GM12878 (cell line): ENCODE results near the gene ARHGAP22. TPM values are rescaled to one million over a fixed set of nuclear protein-coding genes. Genes with fewer than 3 reads are reported as not detected.
A peak's percentile ranks its signal among the peaks of the same experiment; 100 is the strongest.

Source experiments
- ATAC-seq: fragments of 200-7000 bp; cut with Tn5 transposase; 3 replicates; pipeline ENCODE4 v1.9.1; 2020; ENCODE audit warnings: mild to moderate bottlenecking, moderate library complexity
- BruUV-seq: library from RNA; stranded (reverse); fragments of 400-500 nt; replicated peaks from 2 replicates; lab custom pipeline; 2021; lab: Mats Ljungman, UMichigan
- CTCF ChIA-PET: fragments of 300-600 bp; sonication (Branson Sonifier 250); formaldehyde crosslinking; extraction: SDS; loops from one replicate; lab custom pipeline; 2021; ENCODE audit warnings: inconsistent platforms; lab: Yijun Ruan, JAX
- POLR2A ChIA-PET: fragments of 350-600 bp; formaldehyde crosslinking; extraction: SDS; loops from one replicate; lab custom pipeline; 2021; ENCODE audit warnings: inconsistent platforms; lab: Charles Lee
- RAD21 ChIA-PET: fragments of 300-600 bp; sonication (Branson Sonifier 250); formaldehyde crosslinking; loops from one replicate; lab custom pipeline; 2023; ENCODE audit warnings: antibody characterized with exemption; ENCODE audit not compliant: unreplicated experiment; lab: Charles Lee
- SMC1A ChIA-PET: fragments of 300-600 bp; sonication (Branson Sonifier 250); formaldehyde crosslinking; loops from one replicate; lab custom pipeline; 2023; ENCODE audit not compliant: unreplicated experiment, uncharacterized antibody; lab: Charles Lee
- DNase-seq: peaks from one replicate; pipeline ENCODE4 v3.0.0-alpha.2; 2011; ENCODE audit warnings: low read depth, low spot score
- FAIRE-seq: peaks from 3 replicates; lab custom pipeline; 2011; peaks lifted over from hg19 to GRCh38; lab: Jason Lieb, UNC
- H2AFZ ChIP-seq: 2 replicates; pipeline ENCODE4 v1.6.0; 2011; ENCODE audit warnings: low read depth, low read length, control low read depth; ENCODE audit not compliant: control insufficient read depth
- H3K27ac ChIP-seq: 2 replicates; pipeline ENCODE4 v1.5.1; 2011; ENCODE audit warnings: control low read depth; ENCODE audit not compliant: control insufficient read depth, insufficient read depth
- H3K27me3 ChIP-seq, 2 experiments: replicated peaks in 1 of 2; 2 replicates each; pipeline versions ENCODE4 v1.6.0 to v1.6.1; 2011; ENCODE audit warnings: low read length in 1 of 2; ENCODE audit not compliant: control insufficient read depth in 2 of 2, insufficient read depth in 2 of 2
- H3K36me3 ChIP-seq, 2 experiments: 2 replicates each; pipeline ENCODE4 v1.5.1; 2011; ENCODE audit warnings: low read length in 1 of 2; ENCODE audit not compliant: control insufficient read depth in 2 of 2, insufficient read depth in 2 of 2
- H3K4me1 ChIP-seq: 2 replicates; pipeline ENCODE4 v1.6.1; 2011; ENCODE audit warnings: mild to moderate bottlenecking, low read length, moderate library complexity, mixed read lengths; ENCODE audit not compliant: control insufficient read depth, insufficient read depth
- H3K4me2 ChIP-seq: 2 replicates; pipeline ENCODE4 v1.6.0; 2011; ENCODE audit warnings: control low read depth; ENCODE audit not compliant: control insufficient read depth, insufficient read depth
- H3K4me3 ChIP-seq: fragments of 200-600 bp; sonication (generic); 2 replicates; pipeline ENCODE4 v1.5.1; 2016
- H3K79me2 ChIP-seq: 2 replicates; pipeline ENCODE4 v1.6.0; 2011; ENCODE audit warnings: low read length; ENCODE audit not compliant: control insufficient read depth, insufficient read depth
- H3K9ac ChIP-seq: 2 replicates; pipeline ENCODE4 v1.8.0; 2011; ENCODE audit warnings: low read length, control low read depth, mixed read lengths; ENCODE audit not compliant: control insufficient read depth, insufficient read depth
- H3K9me3 ChIP-seq: replicated peaks from 3 replicates; pipeline ENCODE4 v1.5.1; 2011; ENCODE audit warnings: mild to moderate bottlenecking, low read length; ENCODE audit not compliant: control insufficient read depth, insufficient read depth
- H4K20me1 ChIP-seq: 2 replicates; pipeline ENCODE4 v1.6.0; 2011; ENCODE audit not compliant: control insufficient read depth, insufficient read depth
- IKZF1 ChIP-seq: fragments of 450-650 bp; conservative IDR thresholded peaks from 2 replicates; pipeline ENCODE4 v1.6.1; 2017; ENCODE audit warnings: antibody characterized with exemption, mild to moderate bottlenecking
- JUND ChIP-seq: IDR thresholded peaks from 2 replicates; pipeline ENCODE4 v1.6.1; 2012; ENCODE audit warnings: low read depth, mild to moderate bottlenecking, low read length, improper control_type of control experiment, moderate library complexity
- MEF2A ChIP-seq: IDR thresholded peaks from 2 replicates; pipeline ENCODE4 v1.6.1; 2011; ENCODE audit warnings: low read depth, mild to moderate bottlenecking, low read length, moderate library complexity; ENCODE audit not compliant: insufficient read depth
- MTA2 ChIP-seq: fragments of 450-650 bp; IDR thresholded peaks from 2 replicates; pipeline ENCODE4 v1.6.1; 2016; ENCODE audit warnings: low read depth, mild to moderate bottlenecking, moderate library complexity
- RAD51 ChIP-seq: fragments of 450-650 bp; IDR thresholded peaks from 2 replicates; pipeline ENCODE4 v1.6.1; 2016; ENCODE audit warnings: moderate library complexity, mild to moderate bottlenecking, inconsistent platforms
- REST ChIP-seq: IDR thresholded peaks from 2 replicates; pipeline ENCODE4 v1.6.1; 2012; ENCODE audit warnings: mild to moderate bottlenecking, low read depth, low read length
- RFX5 ChIP-seq: IDR thresholded peaks from 2 replicates; pipeline ENCODE4 v1.6.1; 2011; ENCODE audit warnings: low read depth, low read length, improper control_type of control experiment
- SMAD1 ChIP-seq: fragments of 450-650 bp; IDR thresholded peaks from 2 replicates; pipeline ENCODE4 v1.6.1; 2018; ENCODE audit warnings: mild to moderate bottlenecking, low read depth; ENCODE audit not compliant: partially characterized antibody
- SMAD5 ChIP-seq: IDR thresholded peaks from 2 replicates; pipeline ENCODE4 v1.6.1; 2016; ENCODE audit warnings: antibody characterized with exemption, low read depth
- SPI1 ChIP-seq: IDR thresholded peaks from 2 replicates; pipeline ENCODE4 v1.6.1; 2011; ENCODE audit warnings: low read depth, mild to moderate bottlenecking, low read length, moderate library complexity, borderline replicate concordance; ENCODE audit not compliant: insufficient read depth
- SREBF2 ChIP-seq: IDR thresholded peaks from 2 replicates; pipeline ENCODE4 v1.6.1; 2012; ENCODE audit warnings: mild to moderate bottlenecking, low read length
- TCF3 ChIP-seq: IDR thresholded peaks from 2 replicates; pipeline ENCODE4 v1.6.1; 2012; ENCODE audit warnings: low read depth, mild to moderate bottlenecking, low read length, borderline replicate concordance; ENCODE audit not compliant: insufficient read depth
- WRNIP1 ChIP-seq: IDR thresholded peaks from 2 replicates; pipeline ENCODE4 v1.6.1; 2011; ENCODE audit warnings: low read depth, low read length, improper control_type of control experiment, borderline replicate concordance
- ZNF274 ChIP-seq: IDR thresholded peaks from one replicate; pipeline ENCODE4 v1.8.0; 2011; ENCODE audit not compliant: insufficient read length, insufficient read depth
- WGBS: methylation state at CpG from one replicate; pipeline ENCODE4 v1.1.6; 2016; ENCODE audit warnings: low lambda C conversion rate; ENCODE audit not compliant: insufficient replicate concordance, insufficient coverage; ENCODE audit errors: missing lambda C conversion rate; 5-methylcytosine and 5-hydroxymethylcytosine counted together
- in situ Hi-C: fragments of 300-500 bp; cut with MboI; formaldehyde crosslinking; loops from 9 replicates; pipeline ENCODE4 v1.14.3; 2018; ENCODE audit warnings: mixed read lengths
- intact Hi-C: fragments of 100-400 bp; cut with micrococcal nuclease; formaldehyde crosslinking; loops from one replicate; pipeline ENCODE4 v1.14.2; 2022; ENCODE audit not compliant: unreplicated experiment
- polyA plus RNA-seq, 11 experiments: library from polyadenylated mRNA; depleted of rRNA in 4 of 11; unstranded in 6 of 11; stranded (reverse) in 5 of 11; fragments of >200 nt; fragmentation: Nextera tagmentation in 4 of 11; fragmentation: Illumina TruSeq in 1 of 11; extraction: Ambion mirVana in 4 of 11; extraction: Trizol in 1 of 11; gene quantifications; 1 replicate in 1 of 11; 2 replicates in 10 of 11; pipeline versions ENCODE4 v1.2.1 to v1.2.3, GENCODE V29; 2011 to 2016; ENCODE audit warnings: inconsistent platforms in 2 of 11, missing spikeins in 2 of 11, low read depth in 1 of 11
- total RNA-seq, 4 experiments: library from RNA; depleted of rRNA in 3 of 4; stranded (reverse); fragments of >200 nt in 3 of 4; fragmentation: Illumina TruSeq in 1 of 4; extraction: Trizol in 1 of 4; gene quantifications; 2 replicates each; pipeline versions ENCODE4 v1.2.1 to v1.2.3, GENCODE V29; 2013 to 2021

ARHGAP22 gene
- total and polyA plus RNA-seq, 10 of the 15 experiments (the other 5 are each of a cell fraction or from before 2014, with no cell fraction given): 0.07 to 0.61 (median 0.18) TPM; not detected in 5

DNA sequence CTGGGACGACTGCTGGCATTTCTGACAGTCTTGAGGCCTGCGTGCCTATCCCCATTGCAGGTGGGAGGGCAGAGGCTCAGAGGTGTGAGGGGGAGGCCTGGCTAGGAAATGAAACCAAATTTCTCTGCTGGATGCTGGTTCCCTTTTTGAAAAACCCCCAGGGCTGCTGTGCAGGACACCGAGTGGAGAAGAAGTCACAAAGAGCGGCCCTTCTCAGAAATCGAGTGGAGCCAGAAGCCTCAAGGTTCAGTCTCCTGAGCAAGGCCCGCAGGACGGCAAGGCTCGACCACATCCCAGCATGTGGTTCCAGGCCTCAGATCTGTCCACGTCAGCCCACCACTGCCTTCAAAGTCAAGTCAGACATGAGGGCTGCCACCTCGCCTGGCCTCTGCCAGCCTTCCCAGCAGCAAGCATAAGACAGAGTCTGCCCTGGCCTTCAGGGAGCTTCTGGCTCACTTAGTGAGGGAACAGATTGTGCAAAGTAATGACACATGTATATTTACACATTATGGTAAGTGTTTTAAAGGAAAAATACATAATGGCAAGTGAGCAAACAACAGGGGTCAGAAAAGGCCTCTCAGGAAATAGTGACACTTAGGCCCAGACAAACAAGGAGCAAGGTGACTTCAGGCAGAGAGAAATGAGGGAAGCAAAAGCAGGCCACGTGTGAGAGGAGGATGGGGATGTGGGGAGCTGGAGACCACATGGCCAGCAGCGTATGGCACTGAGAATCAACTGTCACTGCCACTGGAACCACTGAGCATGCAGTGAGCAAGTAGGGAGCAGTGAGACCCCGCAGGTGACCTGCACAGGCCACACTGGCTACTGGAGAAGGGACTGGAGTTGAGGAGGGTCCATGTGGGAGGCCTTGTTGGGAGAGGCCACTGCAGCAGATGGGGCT is 86.7 kb downstream of the ARHGAP22 start:
- no peaks in the 10 kb centered on the region for H3K79me2 ChIP-seq
- intact Hi-C loops: no loop called here

GRCh38 chr10:48517482-48517881 is 87.4 kb downstream of the ARHGAP22 start:
- no TSS peak for BruUV-seq
- TF ChIP-seq IKZF1 (no peak), MEF2A (no peak), JUND (no peak), WRNIP1 (no peak), SMAD5 (no peak), TCF3 (no peak), RFX5 (no peak), REST (no peak), RAD51 (no peak), SMAD1 (no peak), SREBF2 (no peak), ZNF274 (no peak)

More for the DNA sequence above, 86.7 kb downstream of the ARHGAP22 start:
- 40% methylated on average over 13 of the region's 13 CpGs for WGBS
- in situ Hi-C loops: loop anchor here (10.0 kb wide), 1 partner anchor 303 kb away; no protein-coding TSS in a partner anchor
- H3K27me3 ChIP-seq: peaks cover 0 to 1% of the 10 kb centered on the region in 2 experiments; a peak in 1 of 4 replicates
- H4K20me1 ChIP-seq: no peaks in the 10 kb centered on the region
- DNase-seq (no peak), ATAC-seq (peak; percentile 53), FAIRE-seq (no peak)
- SMC1A ChIA-PET: interaction anchor here (1.1 kb wide), 1 partner anchor 10 kb away, joined by 3 read pairs; no protein-coding TSS in a partner anchor
- H3K9ac ChIP-seq: no peak overlapping the region
- H2AFZ ChIP-seq: peak overlapping the region; percentile 15; the same call in 1 of the 2 replicates
- RAD21 ChIA-PET: no interaction called here
- H3K4me1 ChIP-seq: peaks cover 10% of the 10 kb centered on the region
- H3K9me3 ChIP-seq: no peaks in the 10 kb centered on the region; the same call in 1 of the 3 replicates
- TF ChIP-seq MTA2: no peak
- peak; percentile 57; the same call in 1 of the 2 replicates for TF ChIP-seq SPI1
- H3K36me3 ChIP-seq: no peaks in the 10 kb centered on the region
- H3K4me3 ChIP-seq: no peak overlapping the region
- CTCF ChIA-PET: no interaction called here
- H3K4me2 ChIP-seq: 0 out of 2 replicates have a peak overlapping the region, but pooled peaks have one; percentile 17
- H3K27ac ChIP-seq: no peak overlapping the region
- POLR2A ChIA-PET: no interaction called here
- no TSS peak for BruUV-seq

More at GRCh38 chr10:48517482-48517881, 87.4 kb downstream of the ARHGAP22 start:
- Histone ChIP-seq H3K27me3 (peaks cover 0 to 1% of the 10 kb centered on the region in 2 experiments; a peak in 1 of 4 replicates), H3K9ac (no peak overlapping the region), H3K4me1 (peaks cover 10% of the 10 kb centered on the region), H3K4me3 (no peak overlapping the region), H3K9me3 (no peaks in the 10 kb centered on the region; the same call in 1 of the 3 replicates), H3K27ac (peak overlapping the region; percentile 38; the same call in 1 of the 2 replicates), H3K36me3 (no peaks in the 10 kb centered on the region), H3K4me2 (no peak overlapping the region), H4K20me1 (no peaks in the 10 kb centered on the region), H3K79me2 (no peaks in the 10 kb centered on the region), H2AFZ (no peak overlapping the region)
- no peak for FAIRE-seq
- RAD21 ChIA-PET: no interaction called here
- no peak for ATAC-seq
- 56% methylated on average over 9 of the region's 9 CpGs for WGBS
- intact Hi-C loops (no loop called here), in situ Hi-C loops (loop anchor here (10.0 kb wide), 1 partner anchor 303 kb away; no protein-coding TSS in a partner anchor)
- POLR2A ChIA-PET: no interaction called here
- SMC1A ChIA-PET: interaction anchor here (1.1 kb wide), 1 partner anchor 10 kb away, joined by 3 read pairs; no protein-coding TSS in a partner anchor
- no peak for DNase-seq
- CTCF ChIA-PET: no interaction called here
